Putamen (tissue), 1 donor: ENCODE results near the gene APPL1.
"Not testable (repeated sequence)": the region's sequence is repeated elsewhere in the genome, so short reads cannot be mapped to it uniquely, and the experiment has no call there.

Experiments used
- DNase-seq: peaks from one replicate; pipeline ENCODE4 v3.0.0-alpha.2; 2016; ENCODE audit warnings: low spot score

APPL1 gene

GRCh38 chr3:57274845-57275244 lies 47.3 kb downstream of the APPL1 start:
- no peak for DNase-seq

DNA sequence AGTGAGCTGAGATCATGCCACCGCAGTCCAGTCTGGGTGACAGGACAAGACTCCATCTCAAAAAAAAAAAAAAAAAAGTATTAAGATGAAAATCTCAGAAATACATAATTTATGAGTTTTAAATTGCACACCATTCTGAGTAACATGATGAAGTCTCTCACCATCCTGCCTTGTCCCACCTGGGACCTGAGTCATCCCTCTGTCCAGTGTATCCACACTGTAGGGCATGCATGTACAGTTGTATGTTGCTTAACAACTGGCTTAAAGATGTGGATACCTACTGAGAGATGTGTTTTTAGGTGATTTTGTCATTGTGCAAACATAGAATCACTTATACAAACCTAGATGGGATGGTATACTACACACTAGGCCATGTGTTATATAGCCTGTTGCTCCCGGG lies 47.9 kb downstream of the APPL1 start:
- DNase-seq: no peak

- DNase-seq: no peak
Measured at GRCh38 chr3:57278237-57278636, 50.7 kb downstream of the APPL1 start.

- no peak for DNase-seq
Measured at GRCh38 chr3:57279685-57280084, 52.2 kb downstream of the APPL1 start.

DNA sequence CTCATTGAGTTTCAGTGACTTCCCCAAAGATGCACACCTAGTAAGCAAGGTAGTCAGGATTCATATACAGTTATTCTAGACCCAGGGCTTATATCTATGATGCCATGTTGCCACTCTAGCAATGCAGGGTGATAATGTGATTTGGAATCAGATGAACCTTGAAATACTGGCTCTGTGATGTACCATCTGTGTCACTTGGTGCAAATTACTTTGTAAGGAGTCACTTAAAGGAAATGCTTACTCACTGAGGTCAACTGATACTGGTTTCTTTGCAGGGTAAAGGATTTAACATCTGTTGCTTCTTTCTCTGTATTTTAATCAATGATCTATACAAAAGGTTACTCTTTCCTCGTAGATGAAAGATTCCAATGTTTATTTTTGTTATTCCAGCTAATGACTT lies 54.2 kb downstream of the APPL1 start:
- DNase-seq: no peak

- DNase-seq: no peak
Measured at GRCh38 chr3:57283334-57283733, 55.8 kb downstream of the APPL1 start.

DNA sequence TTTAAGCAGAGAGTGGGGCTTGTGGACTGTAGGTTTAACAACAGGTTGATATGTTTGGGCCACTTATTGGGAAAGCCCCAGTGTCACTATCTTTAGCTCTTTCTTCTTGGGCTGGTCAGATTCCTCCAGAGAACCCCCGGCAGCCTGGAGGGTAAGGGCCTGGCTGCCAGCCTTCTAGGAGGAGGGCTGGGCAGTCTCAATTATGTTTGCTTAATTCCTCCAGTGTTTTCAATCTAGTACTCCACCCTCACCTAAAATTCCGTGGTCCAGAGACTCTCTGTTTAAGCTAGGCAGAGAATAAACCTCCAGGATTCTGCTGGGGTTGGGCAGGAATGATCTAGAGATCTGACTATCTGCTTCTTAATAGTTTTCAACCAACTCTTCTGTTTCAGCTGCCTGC lies 59.7 kb downstream of the APPL1 start:
- DNase-seq: no peak

GRCh38 chr3:57288403-57288802 lies 60.9 kb downstream of the APPL1 start:
- no peak for DNase-seq

- no peak for DNase-seq
Measured at GRCh38 chr3:57292159-57292896, 64.8 kb downstream of the APPL1 start, which contains the start of gene ASB14. Gene ASB14 (minus strand): TSS chr3:57292685. CDS start chr3:57292033, 652 bp downstream.

DNA sequence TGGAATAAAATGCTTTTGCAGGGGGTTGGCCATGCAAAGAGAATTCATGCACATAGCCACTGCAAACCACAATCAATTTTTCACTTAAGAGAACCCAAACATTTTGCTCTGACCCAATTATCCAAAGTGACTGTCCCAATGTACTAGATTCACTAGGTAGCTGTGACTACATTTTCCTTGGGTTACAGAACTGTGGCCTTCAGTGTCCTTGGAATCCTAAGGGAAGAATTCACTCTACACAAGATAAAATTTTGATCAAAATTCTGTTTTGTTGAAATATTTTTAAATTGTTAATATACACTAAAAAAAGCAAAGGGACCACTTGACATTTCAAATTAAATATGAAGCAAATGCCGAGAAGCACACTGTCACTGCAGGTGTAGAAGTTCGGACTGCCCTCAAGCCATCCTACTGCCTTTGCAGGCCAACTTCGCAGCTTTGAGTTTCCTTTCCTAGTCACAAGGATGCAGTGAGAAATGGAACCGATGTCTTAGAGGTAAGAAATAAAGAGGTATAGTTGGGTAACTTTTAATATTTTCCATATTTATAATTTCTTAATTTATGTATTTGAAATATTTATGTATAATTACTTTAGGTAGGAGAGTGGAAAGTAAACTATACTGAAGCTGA lies 65.5 kb downstream of the APPL1 start:
- DNase-seq: no peak

GRCh38 chr3:57298041-57298440 lies 70.5 kb downstream of the APPL1 start:
- DNase-seq: no peak

DNA sequence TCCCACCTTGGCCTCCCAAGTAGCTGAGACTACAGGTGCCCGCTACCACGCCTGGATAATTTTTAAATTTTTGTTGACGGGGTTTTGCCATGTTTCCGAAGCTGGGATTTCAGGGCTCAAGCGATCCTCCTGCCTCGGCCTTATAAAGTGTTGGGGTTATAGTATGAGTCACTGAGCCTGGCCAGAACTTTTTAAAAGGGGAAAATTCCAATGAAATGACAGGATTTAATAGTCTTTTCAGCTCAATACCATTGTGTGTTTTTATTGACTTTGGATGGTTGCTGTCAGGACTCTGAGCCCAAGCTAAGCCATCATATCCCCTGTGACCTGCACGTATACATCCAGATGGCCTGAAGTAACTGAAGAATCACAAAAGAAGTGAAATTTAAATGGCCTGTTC lies 76.0 kb downstream of the APPL1 start:
- DNase-seq: not testable (repeated sequence)

- DNase-seq: no peak
Measured at GRCh38 chr3:57309769-57310360, 82.3 kb downstream of the APPL1 start.

- no peak for DNase-seq
Measured at GRCh38 chr3:57314204-57314603, 86.7 kb downstream of the APPL1 start.
